ENCODE results near the gene ATP10B.
"Not testable (repeated sequence)": the region's sequence is repeated elsewhere in the genome, so short reads cannot be mapped to it uniquely, and the experiment has no call there.

The ATP10B gene, protein sequence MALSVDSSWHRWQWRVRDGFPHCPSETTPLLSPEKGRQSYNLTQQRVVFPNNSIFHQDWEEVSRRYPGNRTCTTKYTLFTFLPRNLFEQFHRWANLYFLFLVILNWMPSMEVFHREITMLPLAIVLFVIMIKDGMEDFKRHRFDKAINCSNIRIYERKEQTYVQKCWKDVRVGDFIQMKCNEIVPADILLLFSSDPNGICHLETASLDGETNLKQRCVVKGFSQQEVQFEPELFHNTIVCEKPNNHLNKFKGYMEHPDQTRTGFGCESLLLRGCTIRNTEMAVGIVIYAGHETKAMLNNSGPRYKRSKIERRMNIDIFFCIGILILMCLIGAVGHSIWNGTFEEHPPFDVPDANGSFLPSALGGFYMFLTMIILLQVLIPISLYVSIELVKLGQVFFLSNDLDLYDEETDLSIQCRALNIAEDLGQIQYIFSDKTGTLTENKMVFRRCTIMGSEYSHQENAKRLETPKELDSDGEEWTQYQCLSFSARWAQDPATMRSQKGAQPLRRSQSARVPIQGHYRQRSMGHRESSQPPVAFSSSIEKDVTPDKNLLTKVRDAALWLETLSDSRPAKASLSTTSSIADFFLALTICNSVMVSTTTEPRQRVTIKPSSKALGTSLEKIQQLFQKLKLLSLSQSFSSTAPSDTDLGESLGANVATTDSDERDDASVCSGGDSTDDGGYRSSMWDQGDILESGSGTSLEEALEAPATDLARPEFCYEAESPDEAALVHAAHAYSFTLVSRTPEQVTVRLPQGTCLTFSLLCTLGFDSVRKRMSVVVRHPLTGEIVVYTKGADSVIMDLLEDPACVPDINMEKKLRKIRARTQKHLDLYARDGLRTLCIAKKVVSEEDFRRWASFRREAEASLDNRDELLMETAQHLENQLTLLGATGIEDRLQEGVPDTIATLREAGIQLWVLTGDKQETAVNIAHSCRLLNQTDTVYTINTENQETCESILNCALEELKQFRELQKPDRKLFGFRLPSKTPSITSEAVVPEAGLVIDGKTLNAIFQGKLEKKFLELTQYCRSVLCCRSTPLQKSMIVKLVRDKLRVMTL (N-terminal part only)

DNA sequence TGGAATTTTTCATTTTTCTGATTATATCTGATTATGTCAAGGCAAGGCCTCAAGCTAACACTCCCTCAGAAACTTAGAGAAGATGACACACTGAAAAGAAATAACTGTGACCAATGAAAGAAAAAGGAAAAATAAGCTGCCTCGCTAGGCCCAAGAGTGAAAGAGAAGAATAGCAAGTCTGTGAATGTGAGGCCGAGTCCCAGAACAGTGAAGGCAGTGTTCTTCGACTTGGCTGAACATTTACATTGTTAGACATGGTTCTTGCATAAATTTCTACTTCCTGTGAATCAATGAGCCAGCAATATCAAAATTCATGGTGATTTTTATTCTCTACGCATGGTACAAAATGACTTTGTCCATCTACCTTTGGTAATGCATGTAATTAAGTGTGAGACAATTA is at the start of gene ATP10B:
Gene ATP10B (minus strand): TSS at position 163 of the 400 bp plus-strand sequence. CDS start 164,137 bp downstream, outside the sequence.
- no peak for DNase-seq (ENCODE audit: low read depth)

DNA sequence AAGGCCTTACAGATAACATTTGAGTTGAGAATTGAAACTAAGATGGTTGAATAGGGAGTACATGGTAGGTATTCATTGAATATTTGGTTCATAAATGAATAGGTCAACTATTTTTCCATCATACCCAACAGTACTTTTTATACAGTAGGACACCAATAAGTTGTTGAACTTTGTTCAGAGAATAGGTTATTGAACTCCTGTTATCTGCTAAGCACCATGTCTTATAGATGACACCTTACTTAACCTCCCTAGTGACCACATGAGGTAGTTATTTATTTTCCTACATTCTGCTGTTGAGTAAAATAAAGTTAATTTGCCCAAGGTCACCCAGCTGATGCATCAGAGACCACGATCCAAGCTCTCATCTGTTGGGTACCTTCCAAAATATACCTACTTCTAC is 49.6 kb upstream of the ATP10B start:
- no peak for DNase-seq (ENCODE audit: low read depth)

DNA sequence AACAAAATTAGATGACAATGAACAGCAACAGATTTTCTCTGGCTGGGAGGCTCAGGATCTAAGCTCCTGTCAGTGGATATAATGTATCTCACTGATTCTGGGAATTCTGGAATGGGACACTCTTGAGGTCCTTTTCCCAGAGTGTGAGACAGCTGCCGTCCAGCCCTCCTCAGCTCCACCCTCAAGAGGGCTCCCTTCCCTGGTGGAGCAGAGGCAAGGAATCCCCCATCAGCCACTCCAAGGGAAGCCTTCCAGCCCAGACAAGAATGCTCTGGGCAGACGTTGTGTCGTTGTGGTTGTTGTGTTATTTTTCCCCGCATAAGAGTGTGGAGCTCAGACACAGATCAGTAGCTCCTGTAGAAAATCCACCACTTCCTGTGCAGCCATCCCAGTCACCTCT is 47.7 kb upstream of the ATP10B start:
- DNase-seq (ENCODE audit: low read depth) = no peak

DNA sequence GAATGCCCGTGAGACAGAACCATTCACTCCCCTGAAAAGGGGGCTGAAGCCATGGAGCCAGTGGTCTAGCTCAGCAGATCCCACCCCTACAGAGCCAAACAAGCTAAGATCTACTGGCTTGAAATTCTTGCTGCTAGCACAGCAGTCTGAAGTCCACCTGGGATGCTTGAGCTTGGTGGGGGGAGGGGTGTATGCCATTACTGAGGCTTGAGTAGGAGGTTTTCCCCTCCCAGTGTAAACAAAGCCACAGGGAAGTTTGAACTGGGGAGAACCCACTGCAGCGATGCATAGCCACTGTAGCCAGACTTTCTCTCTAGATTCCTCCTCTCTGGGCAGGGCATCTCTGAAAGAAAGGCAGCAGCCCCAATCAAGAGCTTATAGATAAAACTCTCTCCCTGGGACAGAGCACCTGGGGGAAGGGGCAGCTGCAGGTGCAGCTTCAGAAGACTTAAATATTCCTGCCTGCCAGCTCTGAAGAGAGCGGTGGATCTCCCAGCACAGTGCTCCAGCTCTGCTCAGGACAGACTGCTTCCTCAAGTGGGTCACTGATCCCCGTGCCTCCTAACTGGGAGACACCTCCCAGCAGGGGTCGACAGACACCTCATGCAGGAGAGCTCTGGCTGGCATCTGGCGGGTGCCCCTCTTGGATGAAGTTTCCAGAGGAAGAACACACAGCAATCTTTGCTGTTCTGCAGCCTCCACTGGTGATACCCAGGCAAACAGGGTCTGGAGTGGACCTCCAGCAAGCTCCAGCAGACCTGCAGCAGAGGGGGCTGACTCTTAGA is 41.4 kb upstream of the ATP10B start:
- DNase-seq (ENCODE audit: low read depth) = not testable (repeated sequence)

DNA sequence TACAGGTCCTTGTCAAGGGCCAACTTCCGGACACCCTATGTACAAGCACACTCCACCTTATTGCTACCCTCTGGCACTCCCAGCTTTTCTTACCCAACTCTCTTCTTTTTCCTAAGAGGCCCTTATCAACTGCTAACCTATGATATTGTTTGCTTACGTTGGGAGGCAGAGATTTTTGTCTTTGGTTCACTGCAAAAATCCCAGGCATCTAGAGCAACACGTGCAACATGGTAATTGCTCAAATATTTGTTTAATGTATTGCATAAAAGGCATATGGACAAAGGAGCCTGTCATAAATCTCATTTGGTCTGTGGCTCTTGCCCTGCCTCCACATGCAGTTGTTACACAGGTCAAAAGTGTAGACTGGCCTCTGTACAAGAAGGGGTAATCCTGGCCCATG is 35.8 kb upstream of the ATP10B start:
- no peak for DNase-seq (ENCODE audit: low read depth)

DNA sequence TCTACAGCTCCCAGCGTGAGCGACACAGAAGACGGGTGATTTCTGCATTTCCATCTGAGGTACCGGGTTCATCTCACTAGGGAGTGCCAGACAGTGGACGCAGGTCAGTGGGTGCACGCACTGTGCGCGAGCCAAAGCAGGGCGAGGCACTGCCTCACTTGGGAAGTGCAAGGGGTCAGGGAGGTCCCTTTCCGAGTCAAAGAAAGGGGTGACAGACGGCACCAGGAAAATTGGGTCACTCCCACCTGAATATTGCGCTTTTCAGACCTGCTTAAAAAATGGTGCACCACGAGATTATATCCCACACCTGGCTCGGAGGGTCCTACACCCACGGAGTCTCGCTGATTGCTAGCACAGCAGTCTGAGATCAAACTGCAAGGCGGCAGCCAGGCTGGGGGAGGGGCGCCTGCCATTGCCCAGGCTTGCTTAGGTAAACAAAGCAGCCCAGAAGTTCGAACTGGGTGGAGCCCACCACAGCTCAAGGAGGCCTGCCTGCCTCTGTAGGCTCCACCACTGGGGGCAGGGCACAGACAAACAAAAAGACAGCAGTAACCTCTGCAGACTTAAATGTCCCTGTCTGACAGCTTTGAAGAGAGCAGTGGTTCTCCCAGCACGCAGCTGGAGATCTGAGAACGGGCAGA is 21.7 kb upstream of the ATP10B start:
- not testable (repeated sequence) for DNase-seq (ENCODE audit: low read depth)

DNA sequence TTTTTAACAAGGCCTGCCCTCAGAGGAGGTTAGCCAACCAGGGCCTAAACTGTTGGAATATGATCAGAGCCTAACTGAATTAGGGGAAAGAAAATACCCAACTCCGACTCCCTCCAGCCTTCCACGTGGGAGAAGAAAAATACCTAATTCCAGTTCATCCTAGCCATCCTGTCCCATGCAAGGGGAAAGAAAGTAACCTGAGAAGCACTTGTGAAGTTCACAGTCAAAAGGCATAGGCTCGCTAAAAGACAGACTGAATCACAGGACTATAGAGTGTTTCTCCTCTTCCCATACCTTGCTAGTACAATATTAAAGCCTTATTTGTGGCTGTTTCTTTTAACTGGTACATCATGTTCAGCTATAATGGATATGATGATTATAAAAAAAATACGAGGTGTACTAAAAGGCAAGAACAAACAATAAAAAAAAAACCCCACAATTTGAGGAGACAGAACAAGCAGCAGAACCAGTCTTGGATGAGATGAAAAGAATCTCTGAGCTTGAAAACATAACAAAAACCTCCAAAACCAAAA is 18.0 kb upstream of the ATP10B start:
- no peak for DNase-seq (ENCODE audit: low read depth)

DNA sequence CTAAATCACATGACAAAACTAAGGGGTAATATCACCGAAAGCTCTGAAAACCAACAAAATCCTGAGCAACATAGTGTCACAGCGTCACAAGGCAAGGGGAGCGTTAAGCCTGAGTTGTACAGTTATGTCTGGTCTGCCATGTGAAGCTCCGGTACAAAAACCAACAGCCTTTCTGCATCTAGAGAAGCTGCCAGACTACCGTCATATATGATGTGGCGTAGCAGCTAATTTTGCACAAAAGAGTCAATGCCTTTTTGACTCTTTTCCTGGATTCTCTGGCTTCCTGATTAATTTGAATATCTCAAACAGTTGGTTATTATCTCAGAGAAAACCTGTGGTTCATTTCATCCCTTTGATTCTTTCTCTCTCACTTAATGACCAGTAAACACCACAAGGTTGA is 16.0 kb upstream of the ATP10B start:
- DNase-seq (ENCODE audit: low read depth) = no peak

DNA sequence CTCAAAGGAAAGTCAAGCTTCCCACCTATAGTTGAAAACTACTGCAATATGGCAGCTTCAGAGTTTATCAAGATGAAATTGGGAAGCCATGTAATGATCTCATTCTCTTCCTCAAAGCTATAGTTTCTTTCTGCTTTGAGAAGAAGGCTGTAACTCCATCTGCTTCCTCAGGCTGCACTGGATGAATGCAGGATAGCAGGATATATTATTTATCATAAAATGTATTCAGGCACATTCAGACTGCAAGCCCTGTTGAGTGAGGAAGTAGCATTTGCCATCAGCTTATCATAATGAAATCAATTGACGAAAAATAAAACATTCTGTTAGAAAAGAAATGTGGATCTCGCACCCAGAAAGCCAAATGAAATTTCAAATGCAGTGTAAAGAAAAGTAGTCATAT is 560 bp downstream of the ATP10B start:
- DNase-seq (ENCODE audit: low read depth) = no peak

DNA sequence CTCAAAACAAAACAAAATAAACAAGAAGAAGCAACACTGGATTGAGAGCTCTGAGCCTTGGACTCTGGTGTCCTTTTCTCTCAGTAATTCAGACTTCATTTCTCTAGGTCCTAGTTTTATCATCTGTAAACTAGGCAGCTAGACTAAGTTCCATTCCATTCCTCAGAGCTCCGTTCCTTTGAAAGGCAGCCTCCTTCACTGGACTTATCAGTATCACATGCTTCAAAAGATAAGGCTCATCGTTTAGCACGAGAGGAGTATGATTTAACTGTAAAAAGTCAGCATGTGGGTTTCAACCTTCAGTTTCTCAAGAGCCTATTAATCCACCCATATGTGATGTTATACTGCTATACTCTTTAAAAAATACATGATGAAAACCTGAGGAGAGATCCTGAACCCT is 1.6 kb downstream of the ATP10B start:
- no peak for DNase-seq (ENCODE audit: low read depth)

DNA sequence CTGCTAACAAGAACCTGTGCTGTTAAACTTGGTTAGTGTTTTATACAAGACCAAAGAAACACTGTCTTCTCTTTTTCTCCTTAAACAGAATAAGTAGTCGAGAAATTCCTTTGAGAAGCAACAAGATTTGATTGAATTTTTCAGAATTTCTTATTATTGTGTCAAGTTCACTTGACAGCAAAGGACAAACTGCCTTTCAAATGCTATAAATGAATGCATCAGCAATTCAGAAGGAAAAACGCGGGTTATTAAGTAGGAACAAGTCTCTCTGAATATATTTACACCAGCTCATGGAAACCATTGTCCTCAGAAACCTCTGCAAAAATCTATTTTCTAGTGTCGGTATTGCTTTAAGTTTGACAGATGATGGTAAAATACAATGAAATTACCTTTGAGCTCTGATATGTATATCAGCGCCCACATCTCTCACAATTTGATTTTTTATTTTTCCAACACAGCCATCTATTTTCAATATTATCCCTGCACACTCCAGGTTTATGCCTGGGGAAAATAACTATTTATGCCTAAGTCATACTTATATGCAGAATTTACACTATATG is 4.4 kb downstream of the ATP10B start:
- DNase-seq (ENCODE audit: low read depth) = no peak

DNA sequence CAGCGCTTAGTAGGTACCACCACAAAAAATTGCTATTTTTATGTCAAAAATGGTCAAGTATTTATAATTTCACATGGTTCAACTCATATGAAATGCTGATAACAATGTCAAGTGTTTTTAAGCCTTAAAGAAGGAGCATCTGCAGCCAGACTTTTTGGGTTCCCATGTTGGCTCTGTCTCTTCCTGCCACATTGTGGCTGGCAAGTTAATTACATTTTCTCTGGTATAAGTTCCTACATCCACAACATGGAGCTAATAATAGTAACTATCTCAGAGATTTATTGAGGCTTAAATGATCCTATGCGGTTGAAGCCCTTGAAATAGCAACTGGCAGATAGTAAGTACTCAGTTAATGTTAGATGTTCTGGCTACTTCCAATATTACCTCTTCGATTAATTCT is 5.4 kb downstream of the ATP10B start:
- DNase-seq (ENCODE audit: low read depth) = no peak

DNA sequence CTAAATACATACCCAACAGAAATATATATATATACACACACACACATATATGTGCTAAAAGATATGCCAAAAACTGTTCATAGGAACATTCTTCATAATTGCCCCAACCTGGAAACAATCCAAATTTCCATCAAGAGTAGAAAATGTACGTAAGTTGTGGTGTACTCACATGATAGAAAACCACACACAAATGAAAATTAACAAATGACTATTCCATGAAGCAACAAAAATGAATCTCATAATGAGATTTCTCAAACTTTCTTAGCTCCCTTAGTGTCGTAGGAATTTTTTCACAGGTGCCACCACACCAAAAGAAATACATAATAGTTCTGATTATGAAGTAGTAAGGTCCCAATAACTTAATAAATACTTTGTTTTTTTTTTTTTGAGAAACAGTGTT is 7.8 kb downstream of the ATP10B start:
- DNase-seq (ENCODE audit: low read depth) = no peak

DNA sequence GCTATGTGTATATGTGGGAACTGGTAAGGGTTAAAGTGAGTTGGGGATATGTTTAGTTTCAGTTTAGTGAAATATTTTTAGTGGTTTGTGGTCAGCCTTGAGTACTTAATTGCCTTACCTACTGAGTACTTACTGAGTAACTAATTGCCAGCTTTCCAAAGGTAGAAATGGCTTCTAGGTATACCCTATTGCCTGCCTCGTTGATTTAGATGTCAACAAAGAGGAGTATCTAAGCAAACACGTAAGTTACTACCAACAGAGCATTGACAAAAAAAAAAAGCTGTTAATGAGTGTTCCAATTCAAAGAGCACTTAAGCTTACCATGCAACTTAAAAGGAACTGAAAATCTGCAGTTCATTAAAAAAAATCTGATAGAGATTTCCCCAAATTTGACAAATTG is 8.8 kb downstream of the ATP10B start:
- DNase-seq (ENCODE audit: low read depth) = no peak

DNA sequence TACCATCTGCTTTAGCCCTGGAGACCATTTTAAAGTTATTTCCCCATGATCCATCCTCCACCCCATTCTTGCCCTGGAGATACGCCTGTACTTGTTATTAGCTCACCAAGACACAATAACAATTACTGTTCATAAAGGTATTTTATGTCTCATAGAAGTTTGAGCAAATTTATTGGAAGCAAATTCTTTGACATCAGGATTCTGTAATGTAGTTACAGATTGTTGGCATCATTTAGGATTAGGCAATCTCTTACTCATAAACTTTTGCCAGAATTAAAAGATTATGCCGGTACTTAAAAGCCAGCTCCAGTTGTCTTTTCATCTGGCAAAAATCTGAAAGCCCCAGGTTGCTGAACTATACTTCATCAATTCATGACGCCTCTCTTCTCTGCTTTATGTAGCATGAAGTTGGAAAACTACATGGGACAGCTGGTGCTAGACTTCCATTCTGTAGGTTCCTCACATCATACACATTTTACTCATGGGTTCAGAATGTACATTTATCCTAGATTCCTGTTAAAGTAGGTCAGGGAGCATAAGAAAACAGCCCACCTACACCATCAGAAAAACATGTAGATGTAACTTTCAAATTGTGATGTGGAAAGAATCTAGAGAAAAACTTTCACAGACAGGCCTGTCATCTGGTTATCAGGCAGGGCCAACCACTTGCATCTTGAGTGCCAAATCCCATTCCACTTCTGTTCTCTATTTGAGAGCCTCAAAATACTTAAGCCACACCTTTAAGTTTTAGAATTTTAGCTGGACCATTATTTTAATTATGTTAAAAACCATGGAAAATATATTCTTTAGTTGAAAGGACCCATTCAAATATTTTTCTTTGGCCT is 14.0 kb downstream of the ATP10B start:
- DNase-seq (ENCODE audit: low read depth) = no peak

DNA sequence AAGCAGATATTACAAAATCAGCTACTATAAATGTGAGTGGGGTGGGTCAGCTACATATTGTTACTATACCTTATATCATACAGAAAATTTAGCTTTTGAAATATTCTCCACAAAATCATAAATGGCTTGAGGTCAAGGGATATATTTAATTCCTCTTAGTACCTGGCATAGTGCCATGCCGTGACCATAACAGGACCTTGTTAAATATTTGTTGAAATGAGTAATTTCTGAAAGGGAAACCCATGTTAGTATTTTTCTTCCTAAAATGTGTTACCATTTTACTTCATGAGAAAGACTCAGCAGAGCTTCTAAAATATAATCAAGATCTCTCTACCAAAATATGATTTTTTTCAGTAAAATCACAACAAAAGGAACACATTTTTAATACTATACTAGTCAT is 14.8 kb downstream of the ATP10B start:
- no peak for DNase-seq (ENCODE audit: low read depth)

DNA sequence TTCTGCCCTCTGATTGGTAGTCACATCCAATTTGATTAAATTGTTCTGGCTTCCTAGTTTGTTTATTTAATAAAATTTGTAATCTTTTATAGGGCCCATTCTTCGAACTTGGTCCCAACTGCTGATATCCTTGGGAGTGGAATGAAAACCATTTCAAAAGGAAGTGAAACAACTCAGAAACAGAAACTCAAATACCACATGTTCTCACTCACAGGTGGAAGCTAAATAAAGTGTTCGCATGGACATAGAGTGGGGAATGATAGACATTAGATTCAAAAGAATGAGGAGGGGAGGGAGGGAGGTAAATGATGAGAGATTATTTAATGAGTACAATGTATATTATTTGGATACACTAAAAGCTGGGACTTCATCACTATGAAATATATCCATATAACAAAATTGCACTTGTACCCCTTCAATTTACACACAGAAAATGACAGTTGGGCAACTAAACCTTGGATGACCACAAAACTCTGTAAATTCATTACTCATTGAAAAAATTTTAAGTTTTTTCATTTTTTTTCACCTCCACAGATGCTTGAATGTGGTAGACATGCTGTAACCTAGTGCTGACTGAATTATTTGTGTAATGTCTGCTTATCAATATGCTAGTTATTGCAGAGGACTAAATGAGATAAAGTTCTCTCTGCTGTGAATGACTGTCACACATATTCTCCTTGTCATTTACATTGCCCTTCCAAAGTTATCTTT is 16.0 kb downstream of the ATP10B start:
- DNase-seq (ENCODE audit: low read depth) = no peak

DNA sequence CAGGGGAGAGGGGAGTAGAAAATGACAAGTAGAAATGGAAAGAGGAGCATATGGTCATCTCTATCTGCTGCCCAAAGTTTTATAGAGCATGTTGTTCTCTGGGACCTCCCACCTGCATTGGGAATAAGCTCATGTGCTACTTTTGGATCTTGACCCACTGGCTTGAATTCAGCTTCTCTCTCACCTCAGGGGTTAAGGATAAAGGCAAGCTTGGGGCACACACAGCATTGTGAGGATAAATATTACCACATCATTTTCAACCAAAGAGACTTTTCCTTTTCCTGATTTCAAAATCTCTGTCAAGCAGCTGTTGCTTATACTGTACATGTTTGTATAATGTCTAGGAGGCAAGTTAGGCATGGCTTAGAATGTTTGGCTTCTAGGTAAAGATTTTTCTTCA is 16.6 kb downstream of the ATP10B start:
- DNase-seq (ENCODE audit: low read depth) = no peak

DNA sequence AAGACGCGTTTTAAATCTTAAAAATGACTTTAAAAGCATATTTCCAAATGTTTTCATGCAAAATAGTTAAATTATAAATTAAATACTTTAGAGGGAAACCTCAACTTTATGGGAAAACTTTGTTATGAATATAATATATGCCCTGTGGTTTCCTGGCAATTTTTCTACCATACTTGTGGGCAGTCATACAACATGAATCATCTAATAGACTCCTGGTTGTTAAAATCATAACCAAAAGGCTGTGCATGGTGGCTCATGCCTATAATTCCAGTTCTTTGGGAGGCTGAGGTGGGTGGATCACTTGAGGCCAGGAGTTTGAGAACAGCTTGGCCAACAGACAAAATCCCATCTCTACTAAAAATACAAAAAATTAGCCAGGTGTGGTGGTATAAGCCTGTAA is 18.2 kb downstream of the ATP10B start:
- no peak for DNase-seq (ENCODE audit: low read depth)
